ENCODE data around the gene MOB3C.

DNA sequence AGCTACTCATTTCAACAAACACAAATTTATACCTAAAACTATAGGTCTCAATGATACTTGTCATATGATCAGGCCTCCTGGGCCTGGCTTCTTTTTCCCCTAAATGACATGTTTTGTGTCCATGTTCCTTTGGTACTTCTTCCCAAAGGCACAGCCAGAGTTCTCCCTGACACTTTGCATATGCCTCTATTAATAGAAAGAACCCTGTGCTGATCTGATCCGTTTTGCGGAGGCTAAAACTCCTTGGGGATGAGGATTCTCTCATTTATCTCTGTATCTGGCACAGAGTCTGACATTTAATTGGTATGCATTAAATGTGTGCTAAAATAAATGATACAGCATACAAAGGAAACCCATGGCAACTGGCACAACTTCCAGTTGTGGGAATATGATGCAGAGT, 40.0 kb upstream of the MOB3C start:
- TF ChIP-seq, protein P1, sequence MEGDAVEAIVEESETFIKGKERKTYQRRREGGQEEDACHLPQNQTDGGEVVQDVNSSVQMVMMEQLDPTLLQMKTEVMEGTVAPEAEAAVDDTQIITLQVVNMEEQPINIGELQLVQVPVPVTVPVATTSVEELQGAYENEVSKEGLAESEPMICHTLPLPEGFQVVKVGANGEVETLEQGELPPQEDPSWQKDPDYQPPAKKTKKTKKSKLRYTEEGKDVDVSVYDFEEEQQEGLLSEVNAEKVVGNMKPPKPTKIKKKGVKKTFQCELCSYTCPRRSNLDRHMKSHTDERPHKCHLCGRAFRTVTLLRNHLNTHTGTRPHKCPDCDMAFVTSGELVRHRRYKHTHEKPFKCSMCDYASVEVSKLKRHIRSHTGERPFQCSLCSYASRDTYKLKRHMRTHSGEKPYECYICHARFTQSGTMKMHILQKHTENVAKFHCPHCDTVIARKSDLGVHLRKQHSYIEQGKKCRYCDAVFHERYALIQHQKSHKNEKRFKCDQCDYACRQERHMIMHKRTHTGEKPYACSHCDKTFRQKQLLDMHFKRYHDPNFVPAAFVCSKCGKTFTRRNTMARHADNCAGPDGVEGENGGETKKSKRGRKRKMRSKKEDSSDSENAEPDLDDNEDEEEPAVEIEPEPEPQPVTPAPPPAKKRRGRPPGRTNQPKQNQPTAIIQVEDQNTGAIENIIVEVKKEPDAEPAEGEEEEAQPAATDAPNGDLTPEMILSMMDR (IDR thresholded peaks at IDR 0.05) = no peak
- TF ChIP-seq POLR2AphosphoS5 (IDR thresholded peaks at IDR 0.05) = no peak

Measured in breast epithelium (tissue), 3 donors.